Mesodermal cell (in vitro differentiated cells): ENCODE data around the gene GPN2.
"Not testable (repeated sequence)": the region's sequence is repeated elsewhere in the genome, so short reads cannot be mapped to it uniquely, and the experiment has no call there.

Source experiments
- H3K27ac ChIP-seq: 2 replicates; pipeline ENCODE4 v1.7.0; 2013; ENCODE audit warnings: mild to moderate bottlenecking, low read depth, low read length, moderate library complexity; ENCODE audit not compliant: severe bottlenecking
- H3K36me3 ChIP-seq: 2 replicates; pipeline ENCODE4 v1.7.1; 2013; ENCODE audit warnings: mild to moderate bottlenecking, low read length, moderate library complexity; ENCODE audit not compliant: control insufficient read depth, insufficient read depth
- H3K4me1 ChIP-seq: one replicate; pipeline ENCODE4 v1.7.1; 2013; ENCODE audit warnings: mild to moderate bottlenecking, low read length; ENCODE audit not compliant: insufficient read depth, control insufficient read depth, poor library complexity, severe bottlenecking
- H3K4me3 ChIP-seq: 2 replicates; pipeline ENCODE4 v1.7.0; 2013; ENCODE audit warnings: low read length, control low read depth, mild to moderate bottlenecking; ENCODE audit not compliant: insufficient read depth, poor library complexity, severe bottlenecking; ENCODE audit errors: extremely low read depth
- H3K9me3 ChIP-seq: 2 replicates; pipeline ENCODE4 v1.7.1; 2013; ENCODE audit warnings: mild to moderate bottlenecking, low read length, moderate library complexity; ENCODE audit not compliant: control insufficient read depth
- WGBS, 2 experiments: methylation state at CpG; one replicate each; pipeline ENCODE4 v1.1.5; 2013; ENCODE audit warnings: missing lambda C conversion rate in 2 of 2; ENCODE audit not compliant: insufficient coverage in 2 of 2; 5-methylcytosine and 5-hydroxymethylcytosine counted together

The GPN2 gene

GRCh38 chr1:26847826-26848225 lies 42.3 kb downstream of the GPN2 start:
- peaks cover 76% of the 10 kb centered on the region for H3K36me3 ChIP-seq
- H3K4me1 ChIP-seq, H3K27ac ChIP-seq, H3K4me3 ChIP-seq, H3K9me3 ChIP-seq: not testable (repeated sequence)
- 96 to 98% methylated on average over 4 to 6 of the region's 6 CpGs for WGBS, 2 experiments

- Histone ChIP-seq H3K9me3 (no peaks in the 10 kb centered on the region), H3K27ac (no peak overlapping the region), H3K36me3 (peaks cover 63% of the 10 kb centered on the region), H3K4me1 (no peaks in the 10 kb centered on the region), H3K4me3 (no peak overlapping the region)
- 78 to 96% methylated on average over 6 to 11 of the region's 13 CpGs for WGBS, 2 experiments
These were observed 45.5 kb downstream of the GPN2 start for GRCh38 chr1:26844424-26845196.

GRCh38 chr1:26839779-26840178 lies 50.3 kb downstream of the GPN2 start:
- 80 to 90% methylated on average over 4 to 6 of the region's 6 CpGs for WGBS, 2 experiments

GRCh38 chr1:26839339-26839722 lies 50.8 kb downstream of the GPN2 start:
- Histone ChIP-seq H3K4me3 (no peak overlapping the region), H3K27ac (no peak overlapping the region), H3K4me1 (peaks cover 2% of the 10 kb centered on the region), H3K9me3 (no peaks in the 10 kb centered on the region), H3K36me3 (peaks cover 70% of the 10 kb centered on the region)
- WGBS, 2 experiments, result 100% methylated on average over 1 of the region's 1 CpG; no CpG with 5 or more reads in 1 of the 2 experiments

More at GRCh38 chr1:26839779-26840178, 50.3 kb downstream of the GPN2 start:
- Histone ChIP-seq H3K36me3 (peaks cover 70% of the 10 kb centered on the region), H3K9me3 (no peaks in the 10 kb centered on the region), H3K4me1 (peaks cover 2% of the 10 kb centered on the region), H3K4me3 (no peak overlapping the region), H3K27ac (no peak overlapping the region)

- Histone ChIP-seq H3K36me3 (peaks cover 74% of the 10 kb centered on the region), H3K9me3 (no peaks in the 10 kb centered on the region), H3K4me1 (peaks cover 2% of the 10 kb centered on the region), H3K4me3 (no peak overlapping the region), H3K27ac (no peak overlapping the region)
- 94 to 98% methylated on average over 7 to 8 of the region's 8 CpGs for WGBS, 2 experiments
These were observed 51.4 kb downstream of the GPN2 start for GRCh38 chr1:26838474-26839338.

GRCh38 chr1:26837665-26838064 lies 52.4 kb downstream of the GPN2 start:
- 99 to 100% methylated on average over 5 of the region's 5 CpGs for WGBS, 2 experiments
- not testable (repeated sequence) for H3K4me3 ChIP-seq, H3K27ac ChIP-seq, H3K4me1 ChIP-seq, H3K9me3 ChIP-seq
- H3K36me3 ChIP-seq, result peaks cover 72% of the 10 kb centered on the region

- Histone ChIP-seq H3K4me3 (no peak overlapping the region), H3K9me3 (no peaks in the 10 kb centered on the region), H3K36me3 (peaks cover 73% of the 10 kb centered on the region), H3K27ac (no peak overlapping the region), H3K4me1 (peaks cover 2% of the 10 kb centered on the region)
- 91 to 96% methylated on average over 18 to 19 of the region's 23 CpGs for WGBS, 2 experiments
These were observed 56.4 kb downstream of the GPN2 start for GRCh38 chr1:26833432-26834405.

- no peak overlapping the region for H3K27ac ChIP-seq
- WGBS, 2 experiments, result 97 to 98% methylated on average over 11 to 14 of the region's 16 CpGs
- peaks cover 11% of the 10 kb centered on the region for H3K4me1 ChIP-seq
- H3K4me3 ChIP-seq, result no peak overlapping the region
- H3K9me3 ChIP-seq, result no peaks in the 10 kb centered on the region
- peaks cover 63% of the 10 kb centered on the region for H3K36me3 ChIP-seq
These were observed 57.7 kb downstream of the GPN2 start for GRCh38 chr1:26832249-26832960.

- Histone ChIP-seq H3K27ac (no peak overlapping the region), H3K36me3 (peaks cover 59% of the 10 kb centered on the region), H3K4me3 (no peak overlapping the region), H3K4me1 (peaks cover 12% of the 10 kb centered on the region), H3K9me3 (no peaks in the 10 kb centered on the region)
- WGBS, 2 experiments, result 87 to 90% methylated on average over 2 to 3 of the region's 3 CpGs
These were observed 58.4 kb downstream of the GPN2 start for GRCh38 chr1:26831546-26832248.
